Fibroblast of skin of left biceps (primary cell): Measurements from ENCODE around the gene C18orf63.

Experiments
- DNase-seq, 2 experiments: peaks; one replicate each; pipeline ENCODE4 v3.0.0-alpha.2; 2013; ENCODE audit warnings: low read depth in 2 of 2

C18orf63 gene

GRCh38 chr18:74376523-74376922 lies 60.9 kb downstream of the C18orf63 start:
- DNase-seq: no peak

DNA sequence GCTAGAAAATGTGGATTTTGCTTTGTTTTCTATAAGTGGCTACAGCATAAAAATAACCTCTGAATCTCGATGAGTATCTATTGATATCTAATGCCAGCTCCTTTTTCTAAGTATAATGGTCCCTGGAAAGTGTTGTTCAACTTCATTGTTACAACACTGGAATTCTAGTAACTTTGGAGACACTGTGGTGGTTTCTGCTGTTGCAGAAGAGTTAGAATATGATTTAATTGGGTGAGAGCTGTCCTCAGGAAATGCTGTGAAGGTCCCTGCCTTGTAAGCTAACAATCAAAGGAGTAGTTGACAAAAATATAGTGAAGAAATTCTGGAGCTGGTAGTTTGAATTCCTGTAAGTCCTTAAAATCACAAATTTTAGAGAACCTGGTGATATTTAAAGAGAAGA lies 62.1 kb downstream of the C18orf63 start:
- no peak for DNase-seq

DNA sequence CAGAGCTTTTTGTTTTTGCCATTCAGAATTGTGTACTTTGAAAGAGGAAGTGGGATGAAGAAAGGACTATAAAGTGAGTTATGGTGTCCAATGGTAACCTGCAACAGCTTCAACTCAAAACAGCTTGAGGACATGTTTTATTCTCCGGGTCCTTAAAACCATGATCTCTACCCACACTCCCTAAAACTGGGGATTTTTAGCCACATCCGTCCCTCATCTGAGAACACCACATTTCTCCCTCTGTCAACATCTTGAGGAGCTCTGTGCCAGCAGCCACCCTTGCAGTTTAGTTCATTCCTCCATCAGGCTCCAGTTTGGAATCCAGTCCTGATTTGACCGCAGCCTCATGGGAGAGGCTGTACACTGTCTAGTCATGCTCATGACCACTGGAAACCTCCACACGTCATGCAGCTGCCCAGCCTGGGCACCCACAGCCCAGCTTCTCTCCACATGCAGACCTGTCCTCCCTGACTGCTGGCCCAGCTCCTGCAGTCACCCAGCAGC lies 62.6 kb downstream of the C18orf63 start:
- no peak for DNase-seq

- DNase-seq: no peak
Observed at GRCh38 chr18:74380916-74381315, 65.3 kb downstream of the C18orf63 start.

- no peak for DNase-seq
Observed at GRCh38 chr18:74381621-74382295, 66.1 kb downstream of the C18orf63 start.

- no peak for DNase-seq
Observed at GRCh38 chr18:74382481-74383017, 66.9 kb downstream of the C18orf63 start.

- no peak for DNase-seq
Observed at GRCh38 chr18:74387383-74387782, 71.7 kb downstream of the C18orf63 start.

GRCh38 chr18:74388227-74388626 lies 72.6 kb downstream of the C18orf63 start:
- DNase-seq: no peak

- no peak for DNase-seq
Observed at GRCh38 chr18:74389171-74389927, 73.7 kb downstream of the C18orf63 start.

DNA sequence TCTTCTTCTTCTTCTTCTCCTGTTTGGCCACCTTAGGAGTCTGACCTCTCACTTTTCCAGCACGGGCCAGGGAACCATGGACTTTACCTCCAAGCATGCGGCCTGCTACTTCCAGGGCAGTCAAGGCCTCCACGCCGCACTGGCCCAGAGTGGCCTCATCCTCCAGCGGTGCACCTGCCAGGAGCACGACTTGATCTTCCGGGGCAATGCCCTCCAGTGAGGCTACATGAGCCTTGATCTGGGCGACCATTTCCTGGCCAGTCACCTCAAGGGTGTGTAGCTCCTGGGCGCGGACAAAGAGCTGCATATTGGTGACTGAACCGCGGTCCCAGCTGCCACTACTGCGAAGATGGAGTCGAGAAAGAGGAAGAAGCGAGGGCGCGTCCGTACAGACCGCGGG lies 74.4 kb downstream of the C18orf63 start:
- no peak for DNase-seq

GRCh38 chr18:74390900-74391299 lies 75.3 kb downstream of the C18orf63 start:
- no peak for DNase-seq

DNA sequence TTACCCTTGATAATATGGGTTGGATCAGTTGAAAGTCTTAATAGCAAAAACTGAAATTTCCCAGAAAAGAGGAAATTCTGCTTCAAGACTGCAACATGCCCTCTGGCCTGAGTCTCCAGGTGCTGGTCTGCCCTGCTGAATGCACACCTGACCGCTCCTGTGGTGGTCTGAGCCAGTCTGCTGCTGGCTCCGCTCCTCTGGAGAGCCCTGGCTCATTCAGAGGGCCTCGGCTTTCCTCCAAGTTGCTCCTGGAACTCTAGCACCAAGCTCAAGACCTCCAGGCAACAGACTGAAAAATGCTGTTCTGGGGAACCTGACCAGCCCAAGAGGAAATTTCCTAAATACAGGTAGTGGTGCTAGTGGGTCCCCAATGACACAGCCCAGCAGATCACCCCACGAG lies 76.7 kb downstream of the C18orf63 start:
- no peak for DNase-seq

- DNase-seq: no peak
Observed at GRCh38 chr18:74395006-74395405, 79.4 kb downstream of the C18orf63 start.

DNA sequence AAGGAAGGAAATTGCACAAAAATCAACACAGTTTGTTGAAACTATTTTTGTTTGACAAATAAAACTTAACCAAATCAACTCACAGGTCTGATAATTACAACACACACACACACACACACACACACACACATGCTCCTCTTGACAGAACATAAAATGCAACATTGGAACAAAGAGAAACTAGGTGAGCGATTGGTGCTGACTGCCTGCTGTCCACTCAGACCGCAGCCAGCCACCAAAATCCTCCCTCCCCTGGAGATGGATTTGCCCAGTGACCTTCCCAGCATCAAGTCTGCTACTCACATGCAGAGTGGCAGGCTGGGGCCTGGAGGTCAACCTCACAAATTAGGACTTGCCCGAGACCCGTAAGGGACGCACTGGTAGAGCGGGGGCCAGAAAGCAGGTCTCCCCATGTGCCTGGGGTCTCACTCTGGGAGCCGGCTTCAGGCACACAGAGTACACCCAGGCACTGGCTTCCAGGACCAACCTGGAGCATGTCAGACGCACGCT lies 80.1 kb downstream of the C18orf63 start:
- DNase-seq: no peak

- DNase-seq: no peak
Observed at GRCh38 chr18:74396171-74397169, 80.8 kb downstream of the C18orf63 start.

DNA sequence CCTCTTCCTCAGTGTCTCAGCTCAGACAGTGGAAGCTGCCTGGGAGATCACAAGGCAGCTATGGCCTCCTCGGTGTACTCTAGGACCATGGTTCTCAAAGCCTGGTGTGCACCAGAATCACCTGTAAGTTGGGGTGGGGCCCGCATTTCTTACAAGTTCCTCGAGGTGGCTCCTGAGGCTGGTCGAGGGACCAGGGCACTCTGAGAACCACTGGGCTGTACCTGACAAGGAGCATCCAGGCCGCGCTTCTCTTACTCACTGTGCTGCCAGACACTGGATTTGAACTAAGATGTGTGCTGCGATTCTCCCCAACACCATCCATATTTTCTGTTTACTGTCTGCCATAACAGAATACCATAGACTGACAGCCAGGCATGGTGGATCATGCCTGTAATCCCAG lies 81.9 kb downstream of the C18orf63 start:
- no peak for DNase-seq

GRCh38 chr18:74399091-74399887 lies 83.7 kb downstream of the C18orf63 start:
- DNase-seq: no peak

DNA sequence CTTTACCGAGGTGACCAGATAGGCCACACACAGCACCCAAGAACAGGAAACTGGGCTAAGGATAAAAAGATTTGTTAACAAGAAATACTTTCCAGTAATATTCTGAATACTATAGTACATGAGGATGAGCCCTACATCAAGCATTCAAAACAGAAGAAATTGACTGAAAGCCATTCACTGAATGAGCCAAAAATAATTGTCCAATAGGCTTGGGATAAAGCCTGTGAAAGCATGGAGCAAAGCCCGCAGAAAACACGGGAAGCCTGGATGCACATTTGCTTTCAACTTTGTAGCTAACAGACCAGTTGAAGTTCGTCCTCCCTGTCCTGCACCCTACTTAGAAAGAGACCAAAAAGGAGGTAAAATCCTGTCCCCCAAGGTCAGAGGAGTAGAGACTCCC lies 85.2 kb downstream of the C18orf63 start:
- no peak for DNase-seq

- DNase-seq: no peak
Observed at GRCh38 chr18:74402806-74403433, 87.3 kb downstream of the C18orf63 start.

DNA sequence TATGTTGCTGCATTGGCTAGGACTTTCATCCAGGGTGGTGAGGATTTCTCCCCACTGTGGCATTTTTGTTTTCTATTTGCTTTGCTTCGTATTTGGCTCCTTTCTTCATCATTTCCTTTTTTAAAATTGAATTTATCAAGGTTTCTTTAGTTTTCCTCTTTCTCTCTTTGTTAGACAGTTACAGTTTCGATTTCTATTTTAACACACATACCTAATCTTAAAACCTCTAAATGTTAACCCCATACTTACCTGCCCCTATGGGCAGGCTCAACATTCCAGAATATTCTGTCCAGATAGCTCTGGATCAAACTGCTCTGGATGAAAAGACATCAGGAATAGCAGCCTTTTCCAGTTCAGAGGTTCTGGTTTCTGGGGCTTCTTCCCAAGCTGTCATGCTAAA lies 92.2 kb downstream of the C18orf63 start:
- no peak for DNase-seq
